IPS-18c (cell line): ENCODE measurements around the gene RTN3.
"Not testable (repeated sequence)": the region's sequence is repeated elsewhere in the genome, so short reads cannot be mapped to it uniquely, and the experiment has no call there.

ENCODE experiments used
- H3K4me3 ChIP-seq: 2 replicates; pipeline ENCODE4 v1.7.0; 2013; ENCODE audit warnings: low read depth, mild to moderate bottlenecking, low read length, moderate library complexity; ENCODE audit not compliant: insufficient read depth
- H3K9me3 ChIP-seq: one replicate; pipeline ENCODE4 v1.6.1; 2013; ENCODE audit warnings: mild to moderate bottlenecking, low read length, moderate library complexity; ENCODE audit not compliant: control insufficient read depth, insufficient read depth

Gene RTN3

DNA sequence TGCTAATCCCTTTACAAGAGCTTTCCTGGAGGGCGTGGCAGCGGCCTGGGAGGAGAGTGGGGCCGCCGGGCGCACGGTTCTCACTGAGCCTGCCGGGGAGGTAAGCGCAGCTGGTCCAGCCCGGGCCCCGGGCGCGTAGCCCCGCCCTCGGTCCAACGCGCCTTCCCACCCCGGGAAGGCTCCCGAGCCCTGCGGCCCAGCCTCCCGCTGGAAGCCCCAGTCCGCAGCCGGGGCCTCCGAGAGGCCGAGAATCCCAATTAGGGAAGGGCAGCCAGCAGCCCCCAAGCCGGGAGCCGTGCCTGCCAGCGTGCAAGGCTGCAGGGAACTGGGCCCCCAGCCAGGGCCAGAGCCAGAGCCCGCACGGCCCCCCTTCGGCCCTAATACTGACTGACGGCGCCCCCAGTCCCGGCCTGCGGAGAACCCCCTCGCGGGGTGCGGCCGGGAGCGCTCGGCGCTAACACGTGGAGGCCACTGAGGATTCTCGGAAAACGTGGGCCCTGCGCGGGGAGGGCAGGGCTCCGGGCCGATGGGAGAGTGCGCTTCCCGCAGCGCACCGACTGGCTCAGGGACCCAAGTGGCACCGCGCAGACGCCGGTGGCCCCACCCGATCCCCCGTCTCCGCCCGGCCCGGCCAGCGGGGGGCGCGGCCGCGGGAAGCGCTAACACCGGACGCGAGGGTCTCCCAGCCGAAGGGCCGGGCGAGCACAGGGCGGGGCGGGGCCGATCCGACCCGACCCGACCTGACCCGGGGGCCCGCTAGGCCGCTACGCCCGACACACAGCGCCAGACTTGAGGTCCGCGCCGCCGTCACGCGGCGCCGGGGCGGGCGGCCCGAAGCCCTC is 81.6 kb downstream of the RTN3 start:
- Histone ChIP-seq H3K4me3 (peak overlapping the region; percentile 95), H3K9me3 (no peaks in the 10 kb centered on the region)

DNA sequence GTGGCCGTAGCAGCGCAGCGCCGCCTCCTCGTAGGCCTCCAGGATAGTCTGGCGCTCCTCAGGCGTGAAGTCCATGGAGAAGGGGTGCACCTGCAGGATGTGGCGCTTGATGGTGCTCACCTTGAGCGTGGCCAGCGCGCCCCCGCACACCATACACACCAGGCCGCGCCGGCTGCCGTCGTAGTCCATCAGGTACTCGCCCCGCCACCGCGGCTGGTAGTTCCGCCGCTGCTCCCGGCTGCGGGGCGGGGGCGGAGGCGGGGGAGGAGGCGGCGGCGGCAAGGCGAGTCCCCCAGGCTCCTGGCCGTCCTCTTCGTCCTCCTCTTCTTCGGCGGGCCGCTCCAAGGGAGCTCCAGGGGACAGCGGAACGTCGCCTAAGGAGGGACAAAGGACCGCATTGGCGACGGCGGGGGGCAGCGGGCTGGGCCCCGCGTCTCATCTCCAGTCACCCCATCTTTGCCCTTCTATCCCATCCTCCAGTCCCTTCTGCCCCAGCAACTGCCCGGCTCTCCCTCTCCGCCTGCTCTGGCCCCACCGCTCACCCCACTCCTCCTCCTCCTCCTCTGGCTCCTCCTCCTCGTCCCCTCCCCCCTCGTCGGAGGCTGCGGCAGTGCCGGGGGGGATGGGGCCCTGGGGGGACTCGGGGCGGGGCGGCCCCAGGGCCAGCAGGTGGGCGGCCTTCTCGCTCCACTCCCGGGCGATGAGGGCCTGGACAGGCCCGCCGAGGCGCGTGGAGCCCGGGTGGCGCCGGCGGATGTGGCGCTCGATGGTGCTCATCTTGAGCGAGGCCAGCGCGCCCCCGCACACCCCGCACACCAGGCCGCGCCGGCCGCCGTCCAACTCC is 82.4 kb downstream of the RTN3 start:
- Histone ChIP-seq H3K4me3 (peak overlapping the region; percentile 95), H3K9me3 (no peaks in the 10 kb centered on the region)

DNA sequence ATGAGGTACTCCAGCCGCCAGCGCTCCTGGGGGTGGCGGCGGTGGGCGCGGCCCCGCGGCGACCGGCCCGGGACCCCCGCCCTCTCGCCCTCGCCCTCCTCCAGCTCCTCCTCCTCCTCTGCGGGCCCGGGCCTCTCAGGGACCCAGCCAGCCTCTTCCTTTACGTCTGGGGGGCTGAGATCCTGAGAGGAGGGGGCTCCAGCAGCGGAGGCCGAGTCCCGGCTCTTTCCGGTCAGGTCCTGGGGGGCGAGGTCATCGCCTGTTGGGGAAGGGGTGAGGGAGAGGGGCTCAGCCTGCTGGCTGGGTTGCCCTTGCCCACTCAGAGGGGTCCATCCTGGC is 83.0 kb downstream of the RTN3 start:
- H3K4me3 ChIP-seq: peak overlapping the region; percentile 95
- no peaks in the 10 kb centered on the region for H3K9me3 ChIP-seq

DNA sequence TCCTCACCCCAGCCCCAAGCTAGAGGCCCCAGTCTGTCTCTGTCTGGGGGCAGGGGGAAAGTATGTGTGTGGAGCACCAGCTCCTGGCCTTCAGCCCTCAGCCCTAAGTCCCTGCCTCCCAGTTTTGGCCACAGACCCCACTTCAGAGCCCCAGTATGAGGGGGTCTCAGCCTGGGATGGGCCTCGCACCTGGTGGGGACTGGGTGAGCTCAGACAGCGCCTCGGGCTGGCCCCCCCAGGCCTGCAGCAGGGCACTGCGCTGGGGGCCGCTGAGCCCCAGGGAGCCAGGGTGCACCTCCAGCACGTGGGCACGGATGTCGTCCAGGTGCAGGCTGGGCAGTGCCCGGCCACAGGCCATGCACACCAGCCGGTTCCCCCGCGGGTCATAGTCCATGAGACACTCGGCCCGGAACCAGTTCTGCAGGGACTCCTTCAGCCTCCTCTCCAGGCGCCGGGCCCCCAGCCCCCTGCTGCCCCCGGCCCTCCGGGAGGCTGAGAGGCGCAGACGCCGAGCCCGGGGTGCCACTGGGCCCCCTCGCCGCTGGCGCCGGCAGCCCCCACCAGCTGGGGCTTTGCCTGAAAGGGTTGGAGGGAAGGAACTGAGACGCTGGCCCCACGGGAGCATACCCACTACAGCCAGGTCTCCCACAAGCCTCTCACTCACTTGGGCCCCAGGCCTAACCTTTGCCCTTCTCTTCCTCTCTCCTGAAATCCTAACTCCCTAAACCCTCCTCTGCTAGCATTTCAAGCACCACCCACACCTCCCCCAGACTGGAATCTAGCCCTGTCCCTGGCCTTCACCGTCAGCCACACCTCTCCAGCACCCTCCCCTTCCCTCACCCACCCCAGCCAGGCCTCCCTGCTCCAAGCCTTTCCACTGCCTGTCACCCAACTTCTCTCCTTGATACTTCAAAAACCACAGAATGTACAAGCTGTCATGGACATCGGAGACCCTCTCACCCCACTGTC is 83.7 kb downstream of the RTN3 start:
- no peaks in the 10 kb centered on the region for H3K9me3 ChIP-seq
- peak overlapping the region; percentile 95; the same call in 1 of the 2 replicates for H3K4me3 ChIP-seq

DNA sequence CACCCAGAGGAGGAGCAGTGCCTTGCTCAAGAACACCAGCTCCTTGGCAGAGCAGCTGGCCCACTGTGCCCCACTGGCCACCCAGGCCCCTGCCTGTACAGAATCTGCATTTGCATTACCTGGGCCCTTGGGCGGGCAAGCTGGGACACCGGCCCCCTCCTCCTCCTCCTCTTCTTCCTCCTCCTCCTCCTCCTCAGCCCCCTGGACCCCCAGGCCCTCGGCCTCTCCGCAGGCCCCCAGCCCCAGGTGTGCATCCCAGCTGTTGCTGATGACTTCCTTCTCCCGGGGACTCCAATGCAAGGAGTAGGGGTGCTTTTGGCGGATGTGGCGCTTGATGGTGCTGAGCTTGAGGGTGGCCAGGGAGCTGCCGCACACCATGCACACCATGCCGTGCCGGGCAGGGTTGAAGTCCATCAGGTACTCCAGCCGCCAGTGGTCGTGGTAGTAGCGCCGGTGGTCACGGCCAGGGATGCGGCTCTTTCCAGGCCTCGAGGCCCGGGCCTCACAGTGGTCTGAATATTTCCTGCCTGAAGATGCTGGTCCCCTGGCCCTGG is 84.5 kb downstream of the RTN3 start:
- Histone ChIP-seq H3K9me3 (no peaks in the 10 kb centered on the region), H3K4me3 (peak overlapping the region; percentile 24; the same call in 1 of the 2 replicates)

DNA sequence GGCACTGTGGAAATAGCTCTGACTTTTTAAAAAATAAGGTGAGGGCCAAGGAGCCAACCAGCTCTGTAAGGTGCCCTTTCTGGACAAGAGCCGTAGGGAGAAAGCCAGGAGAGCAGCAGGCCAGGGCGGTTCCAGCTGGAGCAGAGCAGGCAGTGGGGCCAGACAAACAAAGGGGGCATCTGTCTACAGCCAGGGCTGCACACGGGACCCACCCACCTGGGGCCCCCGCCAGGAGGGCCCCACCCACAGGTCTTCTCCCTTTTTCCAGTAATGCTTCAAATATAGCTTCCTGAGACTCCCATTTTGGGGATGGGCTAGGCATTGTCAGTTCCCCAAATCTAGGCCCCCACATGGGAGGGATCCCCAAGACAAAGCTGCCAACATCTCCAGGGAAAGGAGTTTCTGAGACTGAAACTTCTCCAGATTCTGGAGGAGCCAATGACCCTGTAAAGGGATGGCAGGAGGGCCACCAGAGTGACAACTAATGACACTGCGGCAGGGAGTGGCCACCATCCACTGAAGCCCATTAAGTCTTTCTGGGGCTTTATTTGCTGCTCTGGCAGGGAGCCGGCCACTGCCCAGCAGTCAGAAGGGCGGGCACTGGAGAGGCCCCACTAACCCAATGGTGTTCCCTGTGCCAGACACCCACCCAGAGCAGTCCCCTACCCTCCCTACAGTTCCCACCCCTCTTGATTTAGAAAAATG is 85.4 kb downstream of the RTN3 start:
- Histone ChIP-seq H3K9me3 (no peaks in the 10 kb centered on the region), H3K4me3 (peak overlapping the region; percentile 97)

DNA sequence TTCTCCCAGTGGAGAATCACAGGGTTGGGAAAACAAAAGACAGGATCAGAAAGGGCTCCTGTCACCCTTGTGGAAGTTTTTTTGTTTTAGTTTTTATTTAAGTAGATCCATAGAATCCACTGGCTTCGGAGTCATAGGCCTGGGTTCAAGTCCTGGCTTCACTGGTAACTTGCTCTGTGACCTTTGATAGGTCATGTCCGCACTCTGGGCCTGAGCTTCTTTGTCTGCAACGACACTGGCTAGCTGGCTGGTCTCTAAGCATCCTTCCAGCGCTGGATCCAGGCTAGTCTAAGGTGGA is 85.9 kb downstream of the RTN3 start:
- Histone ChIP-seq H3K9me3 (no peaks in the 10 kb centered on the region), H3K4me3 (peak overlapping the region; percentile 97)

DNA sequence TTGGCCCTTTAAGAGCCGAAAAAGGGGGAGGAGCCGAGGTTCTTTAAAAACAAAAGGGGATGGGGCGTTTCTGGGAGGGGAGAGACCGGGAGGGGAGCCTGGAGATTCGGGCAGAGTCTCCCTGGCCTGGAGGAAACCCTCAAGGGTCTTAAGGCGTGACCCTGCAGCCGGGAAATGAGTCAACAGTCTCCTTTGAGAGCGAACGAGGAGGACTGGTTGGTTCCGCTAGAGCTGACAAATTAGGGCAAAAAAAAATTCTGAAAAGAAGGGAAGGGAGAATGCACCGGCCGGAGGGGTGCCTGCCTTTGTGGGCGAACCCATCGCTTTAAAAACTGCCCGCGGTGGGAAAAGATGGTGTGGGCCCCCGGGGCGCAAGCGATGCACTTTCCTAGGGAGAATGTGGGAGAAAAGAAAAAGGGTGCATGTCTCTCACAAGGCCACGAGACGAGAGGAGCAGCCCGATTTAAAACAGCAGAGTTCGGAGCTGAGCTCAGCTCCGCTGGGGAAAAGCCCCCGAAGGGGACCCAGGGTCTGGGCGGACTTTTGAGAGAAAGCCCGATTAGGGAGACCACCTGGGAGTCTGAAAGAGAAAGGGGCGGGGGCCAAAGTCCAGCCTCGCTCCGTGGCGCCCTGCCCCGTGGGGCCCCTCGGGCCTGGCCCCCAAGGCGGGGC is 86.4 kb downstream of the RTN3 start:
- no peaks in the 10 kb centered on the region for H3K9me3 ChIP-seq
- peak overlapping the region; percentile 97 for H3K4me3 ChIP-seq

DNA sequence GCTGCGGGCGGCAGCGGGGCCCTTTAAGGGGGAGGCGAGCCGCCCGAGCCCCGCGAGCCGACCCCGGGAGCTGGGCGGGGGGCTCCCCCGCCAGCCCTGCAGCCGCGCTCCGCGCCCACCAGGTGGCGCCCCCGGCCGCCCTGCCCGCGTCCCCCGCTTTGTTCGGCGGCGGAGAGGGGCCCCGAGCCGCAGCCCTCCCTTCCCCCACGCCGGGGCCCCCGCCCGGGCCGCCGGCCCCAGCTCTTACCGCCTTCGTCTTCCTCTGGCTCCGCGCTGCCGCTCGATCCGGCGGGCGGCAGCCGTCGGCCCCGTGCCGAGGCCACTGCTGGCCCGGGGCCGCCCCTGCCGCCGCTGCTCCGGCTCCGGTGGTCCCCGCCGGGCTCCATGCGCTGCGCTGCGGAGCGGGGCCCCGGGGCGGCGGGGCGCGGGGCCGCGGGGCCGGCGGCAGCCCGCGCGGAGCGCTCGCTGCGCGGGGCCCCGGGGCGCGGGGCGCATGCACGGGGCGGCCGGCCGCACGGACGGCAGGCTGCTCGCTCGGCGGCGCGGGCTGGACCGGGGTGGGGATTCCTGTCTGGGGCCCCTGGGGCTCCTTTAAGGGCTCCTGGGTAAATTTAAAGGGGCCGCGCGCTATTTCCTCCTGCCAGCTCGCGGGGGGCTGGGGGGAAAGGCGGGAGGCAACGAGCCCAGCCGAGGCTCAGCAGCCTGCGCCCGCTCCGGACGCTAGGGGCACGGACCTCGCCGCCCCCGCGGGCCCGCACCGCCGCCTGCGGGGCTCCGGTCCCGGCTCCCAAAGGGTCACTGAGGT is 87.1 kb downstream of the RTN3 start, which contains the start of gene ZFTA:
TSS of gene ZFTA (minus strand) at position 539 of the 805 bp plus-strand sequence. CDS start at position 386, 153 bp downstream.
- Histone ChIP-seq H3K4me3 (peak within 1 kb of the TSS; percentile 97), H3K9me3 (no peaks in the 10 kb centered on the region)

DNA sequence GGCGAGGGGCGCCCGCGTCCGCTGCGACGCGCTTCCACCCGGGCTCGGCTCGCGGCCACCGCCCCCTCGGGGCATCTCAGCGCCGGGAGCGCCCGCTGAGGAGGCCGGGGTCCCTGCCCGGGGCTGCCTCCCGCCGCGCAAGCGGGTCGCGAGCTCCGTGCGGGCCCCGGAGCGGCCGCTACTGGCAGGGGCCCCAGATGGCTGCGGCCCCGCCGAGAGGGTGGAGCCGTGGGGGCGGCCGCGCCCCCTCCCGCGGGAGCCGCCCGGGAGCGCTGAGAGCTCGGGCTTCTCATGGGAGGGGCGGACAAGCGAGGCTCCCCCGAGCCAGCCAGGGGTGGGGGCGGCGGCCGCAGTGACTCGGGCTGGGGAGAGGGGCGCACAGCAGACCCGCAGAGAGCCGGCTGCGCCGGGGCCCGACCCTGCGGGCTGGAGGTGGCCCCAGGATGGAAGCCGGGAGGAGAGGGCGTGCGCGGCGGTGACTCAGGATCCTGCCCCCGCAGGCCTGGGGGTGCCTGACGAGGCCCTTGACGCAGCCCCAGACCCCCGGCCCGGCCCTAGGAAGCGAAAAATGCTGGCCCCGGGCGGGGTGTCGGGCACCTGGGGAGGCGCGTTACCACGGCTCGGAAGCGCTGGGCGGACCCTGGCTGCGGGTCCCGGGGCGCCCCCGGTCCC is 87.9 kb downstream of the RTN3 start:
- peak overlapping the region; percentile 66 for H3K4me3 ChIP-seq
- H3K9me3 ChIP-seq: no peaks in the 10 kb centered on the region

DNA sequence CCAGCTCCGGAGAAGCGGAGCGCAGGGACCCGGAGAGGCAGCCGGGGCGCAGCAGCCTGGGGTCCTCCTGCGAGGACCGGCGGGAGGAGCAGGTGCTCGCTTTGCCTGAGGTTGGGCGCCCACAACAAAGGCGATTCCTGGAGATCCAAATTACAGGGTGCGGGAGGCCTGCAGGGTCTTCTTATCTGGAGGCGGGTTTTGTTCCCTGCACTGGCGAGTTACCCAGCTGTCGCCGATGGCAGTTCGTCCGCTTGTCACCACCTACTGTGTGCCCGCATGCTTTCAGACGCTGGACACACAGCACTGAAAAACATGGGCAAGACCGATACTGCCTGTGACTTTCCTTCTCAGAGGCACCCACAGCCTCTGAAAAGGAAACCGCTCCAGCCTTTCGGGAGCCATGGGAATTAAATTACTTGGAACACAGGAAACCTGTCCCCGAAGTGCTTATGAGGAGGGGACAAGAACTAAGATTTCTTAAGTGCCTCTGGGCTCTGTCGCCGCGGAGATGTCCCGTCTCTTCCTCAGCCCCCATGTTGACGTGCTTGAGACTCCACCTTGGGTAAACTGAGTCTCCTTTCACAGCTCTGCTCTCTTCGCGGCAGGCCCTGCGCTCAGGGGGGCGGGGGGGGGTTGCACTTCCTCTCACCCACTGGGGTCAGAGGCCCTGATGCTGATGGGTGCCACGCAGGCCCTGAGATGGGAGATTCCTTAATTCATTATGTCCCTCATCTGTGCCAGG is 88.6 kb downstream of the RTN3 start:
- peak overlapping the region; percentile 66 for H3K4me3 ChIP-seq

DNA sequence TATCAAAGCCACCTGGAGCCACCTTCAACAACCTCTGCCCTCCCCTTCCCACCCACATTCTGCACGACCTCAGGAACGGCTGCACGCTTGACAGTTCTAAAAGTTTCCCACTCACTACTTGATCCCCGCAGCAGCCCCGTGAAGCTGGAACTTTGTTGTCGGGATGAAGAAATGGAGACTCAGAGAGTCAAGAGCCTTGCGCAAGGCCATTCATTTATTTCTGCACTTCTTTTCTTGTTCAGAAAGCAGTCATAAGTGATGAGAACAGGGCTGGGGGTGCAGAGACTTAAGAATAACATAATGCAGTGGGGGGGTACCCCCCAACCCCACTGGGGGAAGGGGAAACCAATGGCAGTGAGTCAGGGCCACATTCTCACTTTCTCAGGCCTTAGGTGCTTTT is 89.5 kb downstream of the RTN3 start:
- H3K9me3 ChIP-seq: no peaks in the 10 kb centered on the region
- no peak overlapping the region for H3K4me3 ChIP-seq

More for the DNA sequence above, 88.6 kb downstream of the RTN3 start:
- no peaks in the 10 kb centered on the region for H3K9me3 ChIP-seq

DNA sequence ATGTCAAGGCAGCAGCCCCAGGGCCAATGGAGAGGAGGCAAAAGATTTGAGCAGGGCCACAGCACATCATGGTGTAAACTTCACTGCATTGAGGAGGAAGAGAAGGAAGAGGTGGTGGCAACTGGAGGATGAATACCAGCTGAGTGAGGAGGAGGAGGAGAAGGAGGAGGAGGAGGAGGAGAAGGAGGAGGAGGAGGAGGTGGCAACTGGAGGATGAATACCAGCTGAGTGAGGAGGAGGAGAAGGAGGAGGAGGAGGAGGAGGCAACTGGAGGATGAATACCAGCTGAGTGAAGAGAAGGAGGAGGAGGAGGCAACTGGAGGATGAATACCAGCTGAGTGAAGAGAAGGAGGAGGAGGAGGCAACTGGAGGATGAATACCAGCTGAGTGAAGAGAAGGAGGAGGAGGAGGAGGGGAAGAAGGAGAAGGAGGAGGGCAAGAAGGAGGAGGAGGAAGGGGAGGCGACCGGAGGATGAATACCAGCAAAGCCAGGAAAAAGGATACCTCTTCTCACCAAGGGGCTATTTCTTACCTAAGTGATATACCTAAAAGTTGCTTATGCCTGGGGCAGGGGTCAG is 90.5 kb downstream of the RTN3 start:
- not testable (repeated sequence) for H3K4me3 ChIP-seq, H3K9me3 ChIP-seq

DNA sequence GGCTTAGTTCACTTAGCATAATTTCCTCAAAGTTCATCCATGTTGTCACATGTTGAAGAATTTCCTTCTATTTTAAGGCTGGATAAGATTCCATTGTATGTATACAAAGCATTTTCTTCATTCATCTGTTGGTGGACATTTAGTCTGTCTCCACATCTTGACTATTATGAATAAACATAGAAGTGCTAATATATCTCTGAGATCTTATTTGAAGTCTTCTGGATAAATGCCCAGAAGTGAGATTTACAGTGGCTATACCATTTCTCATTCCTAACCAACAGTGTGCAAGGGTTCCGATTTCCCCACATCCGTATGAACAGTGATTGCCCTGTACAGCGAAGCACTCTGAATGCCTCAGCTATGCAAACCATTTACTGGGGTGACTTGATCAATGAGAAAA is 93.9 kb downstream of the RTN3 start:
- no peak overlapping the region for H3K4me3 ChIP-seq
- no peaks in the 10 kb centered on the region for H3K9me3 ChIP-seq
